Astrocyte (in vitro differentiated cells and primary cell): ENCODE results near the gene FETUB. TPM values are rescaled to one million over a fixed set of nuclear protein-coding genes. Genes with fewer than 3 reads are reported as not detected.

Source experiments
- DNase-seq: peaks from one replicate; pipeline ENCODE4 v3.0.0-alpha.2; 2010; ENCODE audit warnings: low read depth
- FAIRE-seq: peaks from 2 replicates; lab custom pipeline; 2011; peaks lifted over from hg19 to GRCh38; lab: Jason Lieb, UNC
- H2AFZ ChIP-seq: 2 replicates; pipeline ENCODE4 v1.6.0; 2012; ENCODE audit warnings: low read depth, low read length, inconsistent platforms
- H3K27ac ChIP-seq: 2 replicates; pipeline ENCODE4 v1.5.1; 2011; ENCODE audit warnings: low read depth, low read length, inconsistent platforms
- H3K27me3 ChIP-seq: 2 replicates; pipeline ENCODE4 v1.6.0; 2011; ENCODE audit warnings: low read length, inconsistent platforms; ENCODE audit not compliant: insufficient read depth
- H3K36me3 ChIP-seq: 2 replicates; pipeline ENCODE4 v1.5.1; 2011; ENCODE audit warnings: low read length, inconsistent platforms; ENCODE audit not compliant: insufficient read depth
- H3K4me1 ChIP-seq: 2 replicates; pipeline ENCODE4 v1.5.1; 2011; ENCODE audit warnings: low read length, inconsistent platforms; ENCODE audit not compliant: insufficient read depth
- H3K4me2 ChIP-seq: 2 replicates; pipeline ENCODE4 v1.6.0; 2012; ENCODE audit warnings: low read length, inconsistent platforms
- H3K4me3 ChIP-seq: 2 replicates; pipeline ENCODE4 v1.5.1; 2011; ENCODE audit warnings: low read depth, mild to moderate bottlenecking, low read length, inconsistent platforms; ENCODE audit not compliant: insufficient read depth
- H3K79me2 ChIP-seq: 2 replicates; pipeline ENCODE4 v1.6.0; 2012; ENCODE audit warnings: mild to moderate bottlenecking, low read length, inconsistent platforms; ENCODE audit not compliant: insufficient read depth
- H3K9ac ChIP-seq: 2 replicates; pipeline ENCODE4 v1.6.0; 2012; ENCODE audit warnings: mild to moderate bottlenecking, low read length, inconsistent platforms
- H3K9me3 ChIP-seq: 2 replicates; pipeline ENCODE4 v1.5.1; 2012; ENCODE audit warnings: low read depth, mild to moderate bottlenecking, low read length, inconsistent platforms; ENCODE audit not compliant: insufficient read depth
- H4K20me1 ChIP-seq: 2 replicates; pipeline ENCODE4 v1.6.0; 2012; ENCODE audit warnings: low read length, inconsistent platforms; ENCODE audit not compliant: insufficient read depth
- H3K27ac Mint-ChIP-seq: one replicate; pipeline ENCODE4 v1.8.0; 2021; ENCODE audit warnings: mild to moderate bottlenecking, mixed read lengths; ENCODE audit not compliant: unreplicated experiment
- H3K27me3 Mint-ChIP-seq: one replicate; pipeline ENCODE4 v1.8.0; 2021; ENCODE audit warnings: low read depth, mixed read lengths; ENCODE audit not compliant: unreplicated experiment
- H3K36me3 Mint-ChIP-seq: one replicate; pipeline ENCODE4 v1.8.0; 2021; ENCODE audit warnings: low read depth, mixed read lengths; ENCODE audit not compliant: unreplicated experiment
- H3K4me1 Mint-ChIP-seq: one replicate; pipeline ENCODE4 v1.8.0; 2021; ENCODE audit warnings: low read depth, mixed read lengths; ENCODE audit not compliant: unreplicated experiment
- H3K4me3 Mint-ChIP-seq: one replicate; pipeline ENCODE4 v1.8.0; 2021; ENCODE audit warnings: mild to moderate bottlenecking, moderate library complexity, mixed read lengths; ENCODE audit not compliant: unreplicated experiment
- H3K9me3 Mint-ChIP-seq: one replicate; pipeline ENCODE4 v1.8.0; 2021; ENCODE audit warnings: mild to moderate bottlenecking, mixed read lengths; ENCODE audit not compliant: unreplicated experiment
- EZH2 ChIP-seq: IDR thresholded peaks from 2 replicates; pipeline ENCODE4 v1.6.1; 2012; ENCODE audit warnings: mild to moderate bottlenecking, low read length, inconsistent platforms; ENCODE audit not compliant: insufficient read depth
- total RNA-seq: library from RNA; stranded (reverse); gene quantifications from 2 replicates; pipeline ENCODE4 v1.2.1, GENCODE V29; 2021
- TF ChIP-seq, protein P1 (sequence below): IDR thresholded peaks from 2 replicates; pipeline ENCODE4 v1.5.1; 2011; ENCODE audit warnings: low read depth, mild to moderate bottlenecking, inconsistent platforms, low read length, moderate library complexity; ENCODE audit not compliant: insufficient read depth

FETUB gene
- total RNA-seq, 1 donor from 2014 or later: not detected

DNA sequence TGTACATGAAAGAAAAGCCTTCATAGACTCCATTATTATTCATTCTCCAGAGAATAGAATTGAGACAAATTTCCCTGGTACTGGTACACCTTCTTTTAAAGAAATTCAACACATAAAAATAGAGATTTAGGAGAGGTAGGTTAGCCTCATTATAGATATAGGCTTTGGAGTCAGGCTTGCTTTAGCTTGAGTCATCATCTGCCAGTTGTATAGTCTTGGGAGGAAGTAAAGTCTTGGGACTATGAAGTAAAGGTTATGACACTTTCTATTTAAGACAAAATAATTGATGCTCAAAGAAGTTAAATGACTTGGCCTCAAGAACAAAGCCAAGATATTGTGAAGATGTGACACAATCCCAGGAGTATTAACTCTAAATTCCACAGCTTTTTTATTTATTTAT, 30.0 kb downstream of the FETUB start:
- Histone ChIP-seq H3K4me1 (no peaks in the 10 kb centered on the region), H3K4me2 (no peak overlapping the region), H3K27ac (no peak overlapping the region), H2AFZ (no peak overlapping the region), H3K9me3 (no peaks in the 10 kb centered on the region), H3K79me2 (no peaks in the 10 kb centered on the region), H4K20me1 (no peaks in the 10 kb centered on the region), H3K27me3 (peaks cover 15% of the 10 kb centered on the region), H3K36me3 (no peaks in the 10 kb centered on the region), H3K9ac (no peak overlapping the region), H3K4me3 (no peak overlapping the region)
- TF ChIP-seq, protein P1, sequence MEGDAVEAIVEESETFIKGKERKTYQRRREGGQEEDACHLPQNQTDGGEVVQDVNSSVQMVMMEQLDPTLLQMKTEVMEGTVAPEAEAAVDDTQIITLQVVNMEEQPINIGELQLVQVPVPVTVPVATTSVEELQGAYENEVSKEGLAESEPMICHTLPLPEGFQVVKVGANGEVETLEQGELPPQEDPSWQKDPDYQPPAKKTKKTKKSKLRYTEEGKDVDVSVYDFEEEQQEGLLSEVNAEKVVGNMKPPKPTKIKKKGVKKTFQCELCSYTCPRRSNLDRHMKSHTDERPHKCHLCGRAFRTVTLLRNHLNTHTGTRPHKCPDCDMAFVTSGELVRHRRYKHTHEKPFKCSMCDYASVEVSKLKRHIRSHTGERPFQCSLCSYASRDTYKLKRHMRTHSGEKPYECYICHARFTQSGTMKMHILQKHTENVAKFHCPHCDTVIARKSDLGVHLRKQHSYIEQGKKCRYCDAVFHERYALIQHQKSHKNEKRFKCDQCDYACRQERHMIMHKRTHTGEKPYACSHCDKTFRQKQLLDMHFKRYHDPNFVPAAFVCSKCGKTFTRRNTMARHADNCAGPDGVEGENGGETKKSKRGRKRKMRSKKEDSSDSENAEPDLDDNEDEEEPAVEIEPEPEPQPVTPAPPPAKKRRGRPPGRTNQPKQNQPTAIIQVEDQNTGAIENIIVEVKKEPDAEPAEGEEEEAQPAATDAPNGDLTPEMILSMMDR: no peak
- no peak for TF ChIP-seq EZH2
- peaks cover 19% of the 10 kb centered on the region for H3K27me3 Mint-ChIP-seq
- H3K36me3 Mint-ChIP-seq: no peaks in the 10 kb centered on the region
- FAIRE-seq: no peak
- H3K27ac Mint-ChIP-seq: no peak overlapping the region
- H3K4me1 Mint-ChIP-seq: peaks cover 6% of the 10 kb centered on the region
- no peaks in the 10 kb centered on the region for H3K9me3 Mint-ChIP-seq
- DNase-seq: no peak
- no peak overlapping the region for H3K4me3 Mint-ChIP-seq

DNA sequence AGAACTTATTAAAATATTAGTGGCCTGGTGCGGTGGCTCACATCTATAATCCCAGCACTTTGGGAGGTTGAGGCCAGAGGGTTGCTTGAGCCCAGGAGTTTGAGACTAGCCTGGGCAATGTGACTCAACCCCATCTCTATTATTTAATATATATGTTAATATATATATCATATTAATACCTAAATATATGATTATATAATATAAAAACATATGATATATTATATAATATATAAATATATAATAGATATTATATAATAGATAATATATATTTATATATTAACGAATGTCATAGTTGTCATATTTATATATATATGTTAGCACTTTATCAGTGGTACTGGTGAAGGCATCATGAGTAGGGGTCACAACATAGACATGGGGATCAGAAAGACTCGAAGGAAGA, 30.9 kb downstream of the FETUB start:
- Histone ChIP-seq H3K4me3 (no peak overlapping the region), H4K20me1 (no peaks in the 10 kb centered on the region), H3K36me3 (no peaks in the 10 kb centered on the region), H3K27me3 (peaks cover 15% of the 10 kb centered on the region), H3K9me3 (no peaks in the 10 kb centered on the region), H3K79me2 (no peaks in the 10 kb centered on the region), H3K4me1 (no peaks in the 10 kb centered on the region), H3K9ac (no peak overlapping the region), H3K4me2 (no peak overlapping the region), H2AFZ (no peak overlapping the region), H3K27ac (no peak overlapping the region)
- Mint-ChIP-seq H3K4me3 (no peak overlapping the region), H3K4me1 (peaks cover 6% of the 10 kb centered on the region), H3K27me3 (peaks cover 20% of the 10 kb centered on the region), H3K27ac (no peak overlapping the region), H3K9me3 (no peaks in the 10 kb centered on the region), H3K36me3 (no peaks in the 10 kb centered on the region)
- TF ChIP-seq, protein P1: no peak
- no peak for TF ChIP-seq EZH2
- DNase-seq (no peak), FAIRE-seq (no peak)

DNA sequence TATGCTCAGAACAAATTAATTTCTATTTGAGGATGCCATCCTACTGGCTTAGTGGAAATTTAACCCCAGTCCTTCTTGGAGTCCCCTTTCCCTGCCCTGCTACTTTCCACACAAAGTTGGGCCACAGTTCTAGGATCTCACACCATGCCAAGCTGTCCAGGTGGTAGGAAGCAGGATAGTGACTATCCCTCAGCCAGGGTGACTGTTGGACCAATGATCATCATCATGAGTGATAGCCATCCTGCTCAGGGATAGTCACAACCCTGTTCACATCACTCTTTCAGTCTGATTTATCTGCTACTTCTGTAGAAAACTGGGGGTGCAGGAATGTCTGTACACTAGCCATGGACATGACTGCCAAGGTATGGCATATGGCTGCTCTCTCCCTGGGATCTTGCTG, 38.4 kb downstream of the FETUB start:
- H3K4me1 ChIP-seq: no peaks in the 10 kb centered on the region
- DNase-seq (no peak), FAIRE-seq (no peak)
- no peaks in the 10 kb centered on the region for H3K79me2 ChIP-seq
- H3K36me3 ChIP-seq: no peaks in the 10 kb centered on the region
- no peaks in the 10 kb centered on the region for H4K20me1 ChIP-seq
- no peak overlapping the region for H3K9ac ChIP-seq
- no peak overlapping the region for H2AFZ ChIP-seq
- Mint-ChIP-seq H3K36me3 (no peaks in the 10 kb centered on the region), H3K27ac (no peak overlapping the region), H3K9me3 (peaks cover 5% of the 10 kb centered on the region), H3K4me1 (no peaks in the 10 kb centered on the region), H3K4me3 (no peak overlapping the region), H3K27me3 (peaks cover 29% of the 10 kb centered on the region)
- H3K4me2 ChIP-seq: no peak overlapping the region
- H3K27ac ChIP-seq: no peak overlapping the region
- no peak overlapping the region for H3K4me3 ChIP-seq
- TF ChIP-seq EZH2: no peak
- TF ChIP-seq, protein P1: no peak
- H3K27me3 ChIP-seq: peaks cover 12% of the 10 kb centered on the region
- no peaks in the 10 kb centered on the region for H3K9me3 ChIP-seq
